PFSK-1 (cell line): ENCODE measurements around the gene PLIN4.

ENCODE experiments used
- FOXP2 ChIP-seq: optimal IDR thresholded peaks from 2 replicates; pipeline ENCODE3; 2011; ENCODE audit warnings: borderline replicate concordance, control low read depth, inconsistent platforms; ENCODE audit not compliant: insufficient read depth; ENCODE audit errors: extremely low read length, extremely low read depth
- POLR2AphosphoS5 ChIP-seq: IDR thresholded peaks from 2 replicates; pipeline ENCODE4 v1.6.1; 2012; ENCODE audit warnings: low read depth, mild to moderate bottlenecking, control low read depth, low read length, moderate library complexity
- REST ChIP-seq, 2 experiments: IDR thresholded peaks; 2 replicates each; pipeline versions ENCODE4 v1.6.1 to v1.8.0; 2011 to 2012; ENCODE audit warnings: low read depth in 2 of 2, low read length in 2 of 2, control low read depth in 1 of 2, inconsistent platforms in 1 of 2, mild to moderate bottlenecking in 1 of 2, moderate library complexity in 1 of 2; ENCODE audit not compliant: insufficient read depth in 1 of 2
- SIN3A ChIP-seq: IDR thresholded peaks from 2 replicates; pipeline ENCODE4 v1.6.1; 2012; ENCODE audit warnings: mild to moderate bottlenecking, low read length, moderate library complexity, borderline replicate concordance; ENCODE audit not compliant: insufficient read depth
- TAF1 ChIP-seq: IDR thresholded peaks from 2 replicates; pipeline ENCODE4 v1.6.1; 2012; ENCODE audit warnings: low read length, control low read depth, borderline replicate concordance; ENCODE audit not compliant: insufficient read depth

- TF ChIP-seq REST (IDR thresholded peaks at IDR 0.05; ENCODE audit: insufficient read depth in 1 of 2, low read depth in 2 of 2, low read length in 2 of 2) (no peak), POLR2AphosphoS5 (no peak), SIN3A (no peak), FOXP2 (no peak), TAF1 (no peak)
Observed at GRCh38 chr19:4516939-4517300, 1.4 kb downstream of the PLIN4 start.
